ENCODE results near the gene CCDC142.
"Not testable (repeated sequence)": the region's sequence is repeated elsewhere in the genome, so short reads cannot be mapped to it uniquely, and the experiment has no call there.

The CCDC142 gene

GRCh38 chr2:74497777-74498499, 15.1 kb upstream of the CCDC142 start:
- peak; percentile 53 for DNase-seq

GRCh38 chr2:74496997-74497776, 14.4 kb upstream of the CCDC142 start:
- DNase-seq, result no peak

GRCh38 chr2:74495440-74495839, 12.6 kb upstream of the CCDC142 start:
- DNase-seq, result no peak

GRCh38 chr2:74493546-74493945, 10.7 kb upstream of the CCDC142 start:
- no peak for DNase-seq

GRCh38 chr2:74491648-74492544, 9.1 kb upstream of the CCDC142 start:
- no peak for DNase-seq

- DNase-seq, result no peak
Observed at GRCh38 chr2:74489906-74490305, 7.1 kb upstream of the CCDC142 start.

GRCh38 chr2:74488643-74489481, 6.1 kb upstream of the CCDC142 start:
- no peak for DNase-seq

- no peak for DNase-seq
Observed at GRCh38 chr2:74486141-74486540, 3.3 kb upstream of the CCDC142 start.

- DNase-seq, result not testable (repeated sequence)
Observed at GRCh38 chr2:74483675-74484164, 922 bp upstream of the CCDC142 start.

- peak; percentile 73 for DNase-seq
Observed at GRCh38 chr2:74481961-74482800, 617 bp downstream of the CCDC142 start.

GRCh38 chr2:74481431-74481830, 1.4 kb downstream of the CCDC142 start:
- DNase-seq, result no peak

GRCh38 chr2:74474899-74475298, 7.9 kb downstream of the CCDC142 start:
- no peak for DNase-seq

- DNase-seq, result no peak
Observed at GRCh38 chr2:74474481-74474880, 8.3 kb downstream of the CCDC142 start.

- no peak for DNase-seq
Observed at GRCh38 chr2:74472945-74473258, 9.9 kb downstream of the CCDC142 start.

- DNase-seq, result peak; percentile 97
Observed at GRCh38 chr2:74472086-74472944, 10.5 kb downstream of the CCDC142 start, which contains the start of gene MRPL53. MRPL53 (minus strand) TSS chr2:74472680; CDS start chr2:74472660, 20 bp downstream.

GRCh38 chr2:74471332-74472065, 11.3 kb downstream of the CCDC142 start:
- DNase-seq, result no peak

- not testable (repeated sequence) for DNase-seq
Observed at GRCh38 chr2:74470742-74471141, 12.1 kb downstream of the CCDC142 start.

- no peak for DNase-seq
Observed at GRCh38 chr2:74464406-74464805, 18.4 kb downstream of the CCDC142 start.

GRCh38 chr2:74462786-74463105, 20.1 kb downstream of the CCDC142 start:
- no peak for DNase-seq
